SJSA1 (cell line): ENCODE results near the gene ASB7. TPM values are rescaled to one million over a fixed set of nuclear protein-coding genes. Genes with fewer than 3 reads are reported as not detected.

Source experiments
- total RNA-seq: library from RNA; depleted of rRNA; stranded (reverse); fragments of >200 nt; shearing (Covaris generic); gene quantifications from 2 replicates; pipeline ENCODE4 v1.2.3, GENCODE V29; 2014; rRNA removed

The ASB7 gene
- total RNA-seq, 1 experiment from 2014 or later = 11.4 TPM

Other genes starting within 250 kb of the ASB7 start
- not detected in 2 replicates for gene CERS3, start 73.6 kb upstream of the ASB7 start, total RNA-seq
- gene LINS1, start 405 bp upstream of the ASB7 start, total RNA-seq = 19.3 and 24.2 TPM in 2 replicates